ENCODE data around the gene ULK3. TPM values are rescaled to one million over a fixed set of nuclear protein-coding genes. Genes with fewer than 3 reads are reported as not detected.

Gene ULK3
- total RNA-seq, 1 experiment from 2014 or later: 38.9 TPM

- TF ChIP-seq PRDM15 (CRISPR knock-in tag; IDR thresholded peaks at IDR 0.05) (no peak), ZNF423 (CRISPR knock-in tag; IDR thresholded peaks at IDR 0.05) (no peak), ATF3 (CRISPR knock-in tag; conservative IDR thresholded peaks at IDR 0.05) (no peak), FOXJ3 (CRISPR knock-in tag; IDR thresholded peaks at IDR 0.05; ENCODE audit: borderline replicate concordance) (no peak), RELA (CRISPR knock-in tag; IDR thresholded peaks at IDR 0.05; ENCODE audit: borderline replicate concordance) (no peak), ZNF121 (CRISPR knock-in tag; IDR thresholded peaks at IDR 0.05) (no peak), ZNF416 (CRISPR knock-in tag; IDR thresholded peaks at IDR 0.05) (no peak), NFE2L1 (CRISPR knock-in tag; IDR thresholded peaks at IDR 0.05) (no peak), NFYB (CRISPR knock-in tag; conservative IDR thresholded peaks at IDR 0.05; ENCODE audit: low read depth) (no peak), TCF7 (CRISPR knock-in tag; IDR thresholded peaks at IDR 0.05; ENCODE audit: low read depth) (no peak)
- TF ChIP-seq, protein P1, sequence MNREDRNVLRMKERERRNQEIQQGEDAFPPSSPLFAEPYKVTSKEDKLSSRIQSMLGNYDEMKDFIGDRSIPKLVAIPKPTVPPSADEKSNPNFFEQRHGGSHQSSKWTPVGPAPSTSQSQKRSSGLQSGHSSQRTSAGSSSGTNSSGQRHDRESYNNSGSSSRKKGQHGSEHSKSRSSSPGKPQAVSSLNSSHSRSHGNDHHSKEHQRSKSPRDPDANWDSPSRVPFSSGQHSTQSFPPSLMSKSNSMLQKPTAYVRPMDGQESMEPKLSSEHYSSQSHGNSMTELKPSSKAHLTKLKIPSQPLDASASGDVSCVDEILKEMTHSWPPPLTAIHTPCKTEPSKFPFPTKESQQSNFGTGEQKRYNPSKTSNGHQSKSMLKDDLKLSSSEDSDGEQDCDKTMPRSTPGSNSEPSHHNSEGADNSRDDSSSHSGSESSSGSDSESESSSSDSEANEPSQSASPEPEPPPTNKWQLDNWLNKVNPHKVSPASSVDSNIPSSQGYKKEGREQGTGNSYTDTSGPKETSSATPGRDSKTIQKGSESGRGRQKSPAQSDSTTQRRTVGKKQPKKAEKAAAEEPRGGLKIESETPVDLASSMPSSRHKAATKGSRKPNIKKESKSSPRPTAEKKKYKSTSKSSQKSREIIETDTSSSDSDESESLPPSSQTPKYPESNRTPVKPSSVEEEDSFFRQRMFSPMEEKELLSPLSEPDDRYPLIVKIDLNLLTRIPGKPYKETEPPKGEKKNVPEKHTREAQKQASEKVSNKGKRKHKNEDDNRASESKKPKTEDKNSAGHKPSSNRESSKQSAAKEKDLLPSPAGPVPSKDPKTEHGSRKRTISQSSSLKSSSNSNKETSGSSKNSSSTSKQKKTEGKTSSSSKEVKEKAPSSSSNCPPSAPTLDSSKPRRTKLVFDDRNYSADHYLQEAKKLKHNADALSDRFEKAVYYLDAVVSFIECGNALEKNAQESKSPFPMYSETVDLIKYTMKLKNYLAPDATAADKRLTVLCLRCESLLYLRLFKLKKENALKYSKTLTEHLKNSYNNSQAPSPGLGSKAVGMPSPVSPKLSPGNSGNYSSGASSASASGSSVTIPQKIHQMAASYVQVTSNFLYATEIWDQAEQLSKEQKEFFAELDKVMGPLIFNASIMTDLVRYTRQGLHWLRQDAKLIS (CRISPR knock-in tag; IDR thresholded peaks at IDR 0.05; ENCODE audit: borderline replicate concordance): no peak
- TF ChIP-seq, protein P2, sequence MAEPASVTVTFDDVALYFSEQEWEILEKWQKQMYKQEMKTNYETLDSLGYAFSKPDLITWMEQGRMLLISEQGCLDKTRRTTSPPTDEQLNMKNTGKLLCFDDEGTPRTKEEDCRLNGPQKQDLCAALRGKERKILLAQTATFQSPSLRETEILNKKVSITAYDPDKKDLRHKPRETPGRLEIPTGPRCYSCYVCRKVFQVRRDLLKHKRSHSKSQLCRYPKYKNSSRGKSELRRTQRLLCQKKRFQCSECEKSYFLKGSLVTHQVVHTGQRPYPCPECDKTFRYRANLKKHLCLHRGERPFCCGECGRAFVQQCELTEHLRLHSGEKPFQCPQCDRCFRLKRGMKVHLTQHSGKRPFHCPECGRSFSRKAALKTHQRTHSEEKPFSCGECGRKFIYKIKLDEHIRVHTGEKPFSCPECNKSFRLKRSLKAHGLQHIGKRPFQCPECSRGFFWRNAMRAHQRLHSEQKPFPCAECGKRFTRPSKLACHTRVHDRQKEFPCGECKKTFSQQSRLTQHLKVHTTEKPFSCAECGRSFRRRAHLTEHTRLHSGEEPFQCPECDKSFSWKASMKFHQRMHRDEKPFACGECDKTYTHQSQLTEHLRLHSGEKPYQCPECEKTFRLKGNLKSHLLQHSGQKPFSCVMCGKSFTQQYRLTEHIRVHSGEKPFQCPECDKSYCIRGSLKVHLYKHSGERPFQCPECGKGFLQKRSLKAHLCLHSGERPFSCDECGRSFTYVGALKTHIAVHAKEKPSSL (CRISPR knock-in tag; conservative IDR thresholded peaks at IDR 0.05): no peak
Observed at GRCh38 chr15:74807282-74807681, 35.7 kb downstream of the ULK3 start (continued).

GRCh38 chr15:74804935-74805334 is 38.0 kb downstream of the ULK3 start:
- ATAC-seq: no peak
- CTCF ChIA-PET: interaction anchor here (0.7 to 5.0 kb wide), 7 partner anchors 11 to 173 kb away, joined by 3 to 30 read pairs (median 5); no protein-coding TSS in a partner anchor
- POLR2A ChIA-PET: interaction anchor here (0.6 to 1.1 kb wide), 2 partner anchors 44 to 914 kb away, joined by 3 read pairs; no protein-coding TSS in a partner anchor
- Mint-ChIP-seq H3K4me3 (no peak overlapping the region), H3K27me3 (ENCODE audit: low read depth) (no peaks in the 10 kb centered on the region), H3K36me3 (peaks cover 7% of the 10 kb centered on the region; the same call in 1 of the 2 replicates), H3K9me3 (no peaks in the 10 kb centered on the region), H3K4me1 (peaks cover 7% of the 10 kb centered on the region), H3K27ac (peak overlapping the region; percentile 68; the same call in 1 of the 2 replicates)
- no peak for DNase-seq (ENCODE audit: low spot score)
- no peak for TF ChIP-seq PRDM15 (CRISPR knock-in tag; IDR thresholded peaks at IDR 0.05)
- TF ChIP-seq, protein P3, sequence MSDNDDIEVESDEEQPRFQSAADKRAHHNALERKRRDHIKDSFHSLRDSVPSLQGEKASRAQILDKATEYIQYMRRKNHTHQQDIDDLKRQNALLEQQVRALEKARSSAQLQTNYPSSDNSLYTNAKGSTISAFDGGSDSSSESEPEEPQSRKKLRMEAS (CRISPR knock-in tag; IDR thresholded peaks at IDR 0.05): no peak
- no peak for TF ChIP-seq FOXK1 (CRISPR knock-in tag; IDR thresholded peaks at IDR 0.05)
- TF ChIP-seq OVOL2 (CRISPR knock-in tag; IDR thresholded peaks at IDR 0.05; ENCODE audit: borderline replicate concordance): no peak
- TF ChIP-seq, protein P4, sequence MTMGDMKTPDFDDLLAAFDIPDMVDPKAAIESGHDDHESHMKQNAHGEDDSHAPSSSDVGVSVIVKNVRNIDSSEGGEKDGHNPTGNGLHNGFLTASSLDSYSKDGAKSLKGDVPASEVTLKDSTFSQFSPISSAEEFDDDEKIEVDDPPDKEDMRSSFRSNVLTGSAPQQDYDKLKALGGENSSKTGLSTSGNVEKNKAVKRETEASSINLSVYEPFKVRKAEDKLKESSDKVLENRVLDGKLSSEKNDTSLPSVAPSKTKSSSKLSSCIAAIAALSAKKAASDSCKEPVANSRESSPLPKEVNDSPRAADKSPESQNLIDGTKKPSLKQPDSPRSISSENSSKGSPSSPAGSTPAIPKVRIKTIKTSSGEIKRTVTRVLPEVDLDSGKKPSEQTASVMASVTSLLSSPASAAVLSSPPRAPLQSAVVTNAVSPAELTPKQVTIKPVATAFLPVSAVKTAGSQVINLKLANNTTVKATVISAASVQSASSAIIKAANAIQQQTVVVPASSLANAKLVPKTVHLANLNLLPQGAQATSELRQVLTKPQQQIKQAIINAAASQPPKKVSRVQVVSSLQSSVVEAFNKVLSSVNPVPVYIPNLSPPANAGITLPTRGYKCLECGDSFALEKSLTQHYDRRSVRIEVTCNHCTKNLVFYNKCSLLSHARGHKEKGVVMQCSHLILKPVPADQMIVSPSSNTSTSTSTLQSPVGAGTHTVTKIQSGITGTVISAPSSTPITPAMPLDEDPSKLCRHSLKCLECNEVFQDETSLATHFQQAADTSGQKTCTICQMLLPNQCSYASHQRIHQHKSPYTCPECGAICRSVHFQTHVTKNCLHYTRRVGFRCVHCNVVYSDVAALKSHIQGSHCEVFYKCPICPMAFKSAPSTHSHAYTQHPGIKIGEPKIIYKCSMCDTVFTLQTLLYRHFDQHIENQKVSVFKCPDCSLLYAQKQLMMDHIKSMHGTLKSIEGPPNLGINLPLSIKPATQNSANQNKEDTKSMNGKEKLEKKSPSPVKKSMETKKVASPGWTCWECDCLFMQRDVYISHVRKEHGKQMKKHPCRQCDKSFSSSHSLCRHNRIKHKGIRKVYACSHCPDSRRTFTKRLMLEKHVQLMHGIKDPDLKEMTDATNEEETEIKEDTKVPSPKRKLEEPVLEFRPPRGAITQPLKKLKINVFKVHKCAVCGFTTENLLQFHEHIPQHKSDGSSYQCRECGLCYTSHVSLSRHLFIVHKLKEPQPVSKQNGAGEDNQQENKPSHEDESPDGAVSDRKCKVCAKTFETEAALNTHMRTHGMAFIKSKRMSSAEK (CRISPR knock-in tag; IDR thresholded peaks at IDR 0.05; ENCODE audit: borderline replicate concordance): no peak
- no peak for TF ChIP-seq CREB1 (CRISPR knock-in tag; IDR thresholded peaks at IDR 0.05)

All from WTC11 (cell line).